Uterus (tissue), 2 donors: ENCODE measurements around the gene TBC1D5.

Source experiments
- CTCF ChIP-seq, 4 experiments: fragments of 200-600 bp in 2 of 4; fragments of 450-650 bp in 2 of 4; sonication (generic) in 2 of 4; IDR thresholded peaks; one replicate each; pipeline ENCODE4 v1.5.1; 2016 to 2019; ENCODE audit warnings: antibody characterized with exemption in 4 of 4, mild to moderate bottlenecking in 2 of 4, moderate library complexity in 1 of 4
- POLR2A ChIP-seq, 2 donors: fragments of 450-650 bp; IDR thresholded peaks; one replicate each; pipeline ENCODE4 v1.6.1; 2016; ENCODE audit warnings: antibody characterized with exemption in 2 of 2, mild to moderate bottlenecking in 1 of 2, moderate library complexity in 1 of 2

DNA sequence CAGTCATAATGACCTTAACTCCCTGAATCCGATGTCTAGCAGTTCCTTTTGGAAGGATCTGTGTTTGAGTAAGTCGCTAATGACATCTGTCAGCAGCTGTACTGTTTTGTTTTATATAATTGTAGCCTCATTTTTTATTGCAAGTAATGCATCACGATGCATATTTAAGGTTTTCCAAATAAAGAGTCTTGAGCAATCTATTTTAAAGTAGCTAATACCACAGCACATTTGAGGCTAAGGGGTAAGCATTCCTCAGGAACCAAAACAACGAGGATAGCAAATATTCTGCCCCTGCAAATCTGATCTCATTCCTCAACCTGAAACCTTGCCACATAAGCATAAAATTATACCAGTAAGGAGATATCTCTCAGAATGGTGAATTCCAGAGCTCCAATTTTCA, 98.7 kb downstream of the TBC1D5 start:
- TF ChIP-seq POLR2A (IDR thresholded peaks at IDR 0.05) (no peak), CTCF (IDR thresholded peaks at IDR 0.05) (no peak)
